NCI-H1417 treated with DMSO at 0.1 percent for 48 hours (cell line): ENCODE measurements around the gene ZNF436.
"Not testable (repeated sequence)": the region's sequence is repeated elsewhere in the genome, so short reads cannot be mapped to it uniquely, and the experiment has no call there.

ENCODE experiments used
- DNase-seq: peaks from one replicate; lab custom pipeline; 2025; lab: John Stamatoyannopoulos, UW

ZNF436 gene

DNA sequence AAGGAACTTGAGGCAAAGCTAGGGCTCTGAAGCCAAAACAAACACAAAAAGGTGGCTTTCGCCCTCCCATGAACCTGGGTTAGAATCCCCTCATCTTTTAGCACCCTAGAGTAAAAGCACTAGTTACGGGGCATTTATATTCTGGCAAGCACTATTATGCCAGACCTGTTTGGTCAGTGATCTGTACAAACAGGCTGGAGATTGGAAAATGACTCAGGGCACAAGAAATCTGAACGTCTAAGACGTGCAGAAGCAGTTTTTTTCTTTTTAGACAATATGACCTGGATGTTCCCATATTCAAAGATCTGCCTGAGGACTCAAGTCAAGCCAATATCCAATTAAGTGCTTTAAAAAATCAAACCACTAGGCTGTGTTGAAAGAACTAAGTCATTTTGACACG lies 3.0 kb downstream of the ZNF436 start:
- no peak for DNase-seq

DNA sequence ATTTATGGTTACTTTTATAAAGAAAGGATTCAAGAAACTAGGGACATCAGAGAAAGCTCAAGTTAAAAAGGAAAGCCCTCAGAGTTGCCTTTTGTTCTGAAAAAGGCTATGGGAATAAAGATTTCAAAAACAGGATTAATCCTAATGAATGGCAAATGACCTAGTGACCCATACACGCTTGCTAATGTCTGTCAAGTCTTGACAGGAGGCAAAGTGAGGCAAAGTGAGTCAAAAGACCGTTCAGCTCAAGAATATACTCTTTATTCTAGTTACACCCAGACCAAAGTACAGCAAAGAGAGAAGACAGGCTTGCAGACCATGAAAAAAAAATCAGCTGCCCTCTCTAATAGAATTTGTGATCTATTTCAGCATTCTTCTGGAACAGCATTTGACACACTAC lies 3.5 kb downstream of the ZNF436 start:
- no peak for DNase-seq

DNA sequence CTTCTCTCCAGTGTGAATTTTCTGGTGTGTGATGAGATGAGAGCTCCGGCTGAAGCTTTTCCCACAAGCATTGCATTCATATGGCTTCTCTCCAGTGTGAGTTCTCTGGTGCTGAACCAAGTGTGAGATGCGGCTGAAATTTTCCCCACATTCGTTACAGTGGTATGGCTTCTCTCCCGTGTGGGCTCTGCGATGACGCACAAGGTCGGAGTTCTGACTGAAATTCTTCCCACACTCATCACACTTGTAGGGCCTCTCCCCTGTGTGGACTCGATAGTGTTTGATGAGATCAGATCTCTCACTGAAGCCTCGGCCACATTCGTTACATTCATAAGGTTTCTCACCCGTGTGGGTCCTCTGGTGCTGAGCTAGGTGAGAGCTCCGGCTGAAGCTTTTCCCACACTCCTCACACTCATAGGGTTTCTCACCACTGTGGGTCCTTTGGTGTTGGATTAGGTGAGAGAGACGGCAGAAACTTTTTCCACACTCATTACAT lies 7.4 kb downstream of the ZNF436 start:
- no peak for DNase-seq

DNA sequence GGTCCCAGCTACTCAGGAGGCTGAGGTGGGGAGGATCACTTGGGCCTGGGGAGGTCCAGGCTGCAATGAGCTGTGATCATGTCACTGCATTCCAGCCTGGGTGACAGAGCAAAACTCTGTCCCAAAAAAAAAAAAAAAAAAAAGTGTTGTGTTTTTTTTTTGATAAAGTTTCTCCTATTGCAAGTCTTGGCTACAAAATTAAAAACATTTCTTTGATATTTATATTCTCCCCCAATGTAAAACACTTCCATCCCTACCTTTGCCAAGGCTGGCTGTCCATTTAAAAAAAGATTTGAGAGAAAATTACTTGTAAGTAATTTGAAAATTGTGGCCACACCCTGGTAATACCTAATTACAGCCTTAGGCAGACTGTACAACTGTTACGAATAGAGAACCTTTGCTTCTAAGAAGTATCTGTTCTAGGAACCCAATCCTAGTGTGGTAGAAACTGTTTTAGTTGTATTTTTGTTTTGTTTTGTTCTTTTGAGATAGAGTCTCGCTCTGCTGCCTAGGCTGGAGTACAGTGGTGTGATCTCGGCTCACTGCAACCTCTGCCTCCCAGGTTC lies 11.2 kb downstream of the ZNF436 start:
- no peak for DNase-seq

DNA sequence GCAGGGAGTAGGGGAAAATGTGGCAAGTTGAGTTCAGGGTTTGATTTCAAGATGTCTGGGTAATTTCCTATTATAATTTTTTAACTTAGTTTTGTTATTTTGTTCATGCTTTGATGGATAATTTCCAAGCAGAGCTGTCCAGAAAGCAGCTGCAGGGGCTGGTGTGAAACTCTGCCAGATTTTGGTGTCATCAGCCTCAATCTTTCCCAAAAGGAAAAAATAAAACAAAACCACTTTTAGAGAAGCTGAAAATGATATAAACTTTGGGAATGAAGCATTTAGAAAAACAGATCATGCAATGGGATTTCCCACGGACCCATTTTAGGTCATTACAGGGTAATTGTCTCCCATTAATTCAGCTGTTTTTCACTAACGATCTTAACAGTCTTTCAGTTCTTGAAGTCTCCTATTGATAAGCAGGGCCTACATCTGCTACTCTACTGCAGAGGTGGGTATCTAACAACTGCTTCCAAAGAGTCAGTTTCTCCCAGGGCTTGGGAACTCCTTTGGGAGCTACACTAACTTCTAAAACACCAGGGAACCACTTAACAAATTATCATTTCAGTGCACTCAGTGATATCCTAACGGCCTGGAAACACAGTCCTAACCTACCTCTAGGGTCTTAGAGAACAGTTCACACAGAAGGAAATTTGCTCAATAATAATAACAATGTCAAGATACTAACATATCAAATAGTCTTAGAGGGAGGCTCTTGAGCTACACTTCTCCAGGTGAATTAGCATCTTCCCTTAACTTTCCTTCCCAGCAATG lies 12.3 kb downstream of the ZNF436 start:
- no peak for DNase-seq

DNA sequence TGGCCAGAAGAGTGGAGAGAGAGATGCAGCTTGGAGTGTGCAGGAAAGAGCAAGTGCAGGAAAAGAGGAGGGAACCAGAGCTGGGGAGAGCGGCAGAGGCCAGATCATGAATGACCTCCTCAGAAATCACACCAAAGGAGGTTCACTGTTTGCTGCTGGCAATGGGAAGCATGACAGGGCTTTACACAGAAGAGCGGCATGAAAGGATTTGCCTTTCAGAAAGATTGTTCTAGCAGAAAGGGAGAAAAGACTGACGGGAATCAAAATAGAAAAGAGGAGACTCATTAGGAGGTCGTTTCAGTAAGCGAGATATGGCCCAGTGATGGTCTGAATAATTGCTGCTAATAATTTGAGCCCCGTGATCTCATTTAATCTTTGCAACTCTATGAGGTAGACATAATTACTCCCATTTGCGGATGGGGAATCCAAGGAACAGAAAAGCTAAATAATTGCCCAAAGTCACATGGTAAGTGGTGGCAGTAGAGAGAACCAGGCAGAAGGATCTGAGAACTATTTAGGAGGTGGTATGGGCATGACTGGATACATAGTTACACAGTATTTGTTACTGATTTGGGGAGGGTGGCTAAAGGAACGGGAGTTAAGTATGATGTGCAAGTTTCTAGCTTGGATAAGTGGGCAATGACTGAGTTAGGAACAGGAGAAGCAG lies 13.0 kb downstream of the ZNF436 start:
- DNase-seq: no peak

DNA sequence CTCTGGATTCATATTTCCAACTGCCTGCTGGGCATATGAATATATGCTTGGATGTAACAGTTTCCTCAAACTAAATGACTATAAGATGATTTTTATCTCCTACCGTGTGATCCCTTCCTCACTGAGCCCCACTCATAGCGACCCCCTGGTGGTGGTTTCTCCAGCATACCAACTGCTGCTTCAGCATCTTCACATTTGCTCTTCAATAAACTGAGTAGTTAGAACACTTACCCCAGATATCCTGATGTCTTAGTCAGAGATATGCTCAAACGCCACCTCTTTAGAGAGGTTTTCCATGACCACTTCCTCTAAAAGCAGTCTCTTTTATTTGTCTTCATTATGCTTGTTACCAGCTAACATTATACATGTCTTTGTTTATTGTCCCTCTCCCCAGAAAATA lies 15.4 kb downstream of the ZNF436 start:
- DNase-seq: no peak

DNA sequence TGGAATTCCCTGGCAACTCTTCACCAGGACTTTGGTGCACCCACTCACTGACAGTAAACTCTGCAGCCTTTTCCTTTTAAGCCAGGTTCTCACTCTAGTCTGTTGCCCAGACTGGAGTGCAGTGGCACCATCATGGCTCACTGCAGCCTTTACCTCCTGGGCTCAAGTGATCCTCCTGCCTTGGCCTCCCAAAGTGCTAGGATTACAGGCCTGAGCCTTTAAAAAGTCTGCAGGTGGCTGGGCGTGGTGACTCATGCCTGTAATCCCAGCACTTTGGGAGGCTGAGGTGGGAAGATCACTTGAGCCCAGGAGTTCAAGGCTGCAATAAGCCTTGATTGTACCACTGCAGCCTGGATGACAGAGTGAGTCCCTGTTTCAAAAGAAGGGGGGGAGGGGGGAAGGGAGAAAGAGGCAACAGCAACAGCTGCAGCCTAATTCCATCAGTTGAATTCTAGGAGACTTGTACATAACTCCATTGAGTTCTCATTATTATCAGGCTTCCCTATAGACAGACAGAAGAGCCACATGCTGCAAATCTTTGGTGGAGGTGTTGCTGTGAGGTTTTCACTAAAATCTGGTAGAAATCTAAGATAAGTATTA lies 17.4 kb downstream of the ZNF436 start:
- no peak for DNase-seq

DNA sequence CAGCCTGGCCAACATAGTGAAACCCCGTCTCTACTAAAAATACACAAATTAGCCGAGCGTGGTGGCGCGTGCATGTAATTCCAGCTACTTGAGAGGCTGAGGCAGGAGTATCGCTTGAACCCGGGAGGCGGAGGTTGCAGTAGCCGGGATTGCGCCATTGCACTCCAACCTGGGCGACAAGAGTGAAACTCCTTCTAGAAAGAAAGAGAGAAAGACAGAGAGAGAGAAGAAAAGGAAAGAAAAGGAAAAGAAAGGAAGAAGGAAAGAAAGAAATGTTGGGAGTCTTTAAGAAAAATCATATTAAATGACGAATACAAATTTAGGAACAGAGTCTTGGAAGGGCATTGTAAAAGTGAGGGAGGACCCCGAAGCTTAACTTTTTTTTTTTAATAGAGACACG lies 23.7 kb downstream of the ZNF436 start:
- DNase-seq: no peak

DNA sequence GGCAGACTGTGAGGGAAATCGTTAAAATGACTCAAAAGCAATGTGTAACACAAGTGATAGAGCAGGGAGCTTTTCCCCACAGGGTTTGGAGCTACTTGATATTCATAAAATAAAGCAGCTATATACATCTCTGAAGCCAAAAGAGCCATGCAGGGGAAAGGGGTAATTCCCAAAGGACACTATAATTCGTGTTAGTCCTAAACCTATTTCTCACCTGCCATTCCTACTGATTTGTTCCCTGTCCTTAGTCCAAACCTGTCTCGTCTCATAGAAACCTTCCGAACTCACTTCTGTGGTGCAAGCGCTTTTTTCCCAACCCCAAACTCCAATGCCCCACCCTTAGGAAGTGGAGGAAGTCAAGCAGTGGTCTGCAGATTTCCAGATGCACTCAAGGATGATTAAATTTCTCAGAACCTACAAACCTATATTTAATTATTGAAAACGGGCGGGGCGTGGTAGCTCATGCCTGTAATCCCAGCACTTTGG lies 24.6 kb downstream of the ZNF436 start:
- no peak for DNase-seq

DNA sequence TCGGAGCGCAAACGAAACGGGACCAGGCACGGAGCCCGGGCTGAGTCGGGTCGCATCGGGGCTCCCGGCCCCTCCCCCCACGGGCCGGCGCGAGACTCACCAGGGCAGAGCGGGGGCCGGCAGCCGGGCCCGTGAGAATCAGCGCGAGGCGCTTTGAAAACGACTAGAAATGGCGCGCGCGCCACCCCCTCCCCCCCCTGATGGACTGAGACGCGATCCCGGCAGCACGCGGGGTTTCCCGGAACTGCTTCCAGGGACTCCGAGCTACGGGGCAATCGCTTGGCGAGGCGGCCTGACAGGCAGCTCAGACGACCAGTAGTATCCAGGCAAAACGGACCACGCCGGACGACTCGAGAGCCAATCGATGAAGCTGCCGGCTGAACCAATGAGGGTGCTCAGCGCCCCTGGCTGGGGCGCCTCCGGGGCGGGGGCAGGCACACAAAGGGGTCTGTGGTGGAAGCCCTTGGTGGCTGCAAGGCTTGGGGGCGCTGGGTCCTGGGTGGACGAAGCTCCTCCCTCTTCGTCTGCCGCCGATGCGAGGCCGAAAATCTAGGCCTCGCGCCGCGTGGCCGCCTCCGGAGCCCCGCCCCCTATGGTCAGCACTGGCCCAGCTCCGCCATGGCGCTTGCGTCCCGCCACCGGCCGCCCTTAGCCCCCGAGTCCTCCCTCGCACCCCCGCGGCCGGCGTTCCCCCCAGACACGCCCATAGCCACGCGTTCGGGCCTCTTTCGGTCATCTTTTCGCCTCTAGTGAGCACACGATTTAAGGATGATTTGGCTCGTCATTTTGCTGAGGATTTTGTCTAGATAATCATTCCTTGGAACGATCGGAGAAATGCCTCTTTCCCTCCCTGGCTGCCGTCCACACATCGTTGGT lies 25.3 kb downstream of the ZNF436 start, which contains the start of gene HNRNPR:
TSS of gene HNRNPR (minus strand) at position 174 of the 876 bp plus-strand sequence. CDS start 3,276 bp downstream, outside the sequence.
- DNase-seq: peak; percentile 99

DNA sequence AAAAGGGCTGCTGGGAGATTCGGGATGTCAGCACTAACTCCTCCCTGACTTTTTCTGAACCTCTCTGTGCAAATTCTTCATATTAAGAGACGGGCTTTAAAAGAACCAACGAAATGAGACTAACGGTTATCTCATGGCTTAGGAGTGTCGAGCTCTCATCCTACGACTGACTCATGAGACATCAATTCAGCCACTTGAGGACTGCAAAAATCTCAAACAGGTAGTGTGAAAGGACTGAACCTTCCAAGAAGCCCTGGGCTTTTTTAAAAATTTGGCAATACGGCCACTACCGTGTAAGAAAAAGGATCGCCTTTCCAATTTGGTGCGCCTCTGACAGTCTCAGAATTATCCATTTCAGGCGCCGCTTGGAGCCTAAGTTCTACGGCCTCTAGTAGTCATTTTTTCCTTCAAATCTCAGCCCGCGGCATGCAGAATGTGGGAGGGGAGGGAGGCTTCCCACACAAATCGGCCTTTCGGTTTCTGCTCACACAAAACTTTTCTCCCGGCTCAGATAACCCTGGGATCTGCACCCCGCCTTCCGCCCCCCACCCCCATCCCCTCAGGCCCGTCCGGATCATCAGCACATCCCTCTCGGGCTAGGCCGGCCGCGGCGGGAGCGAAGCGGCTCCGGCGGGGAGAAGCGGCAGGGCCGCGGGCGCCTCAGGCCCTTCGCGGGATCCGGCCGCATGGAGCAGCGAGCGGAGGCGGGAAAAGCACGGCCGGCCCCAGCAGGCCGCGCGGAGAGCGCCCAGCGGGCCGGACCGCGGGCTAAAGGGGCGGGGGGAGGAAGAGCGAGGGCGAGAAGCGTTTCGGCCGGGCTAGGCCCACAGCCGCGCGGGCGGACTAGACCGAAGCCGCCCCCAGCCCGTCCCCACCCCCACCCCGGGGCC lies 26.2 kb downstream of the ZNF436 start:
- DNase-seq: no peak

DNA sequence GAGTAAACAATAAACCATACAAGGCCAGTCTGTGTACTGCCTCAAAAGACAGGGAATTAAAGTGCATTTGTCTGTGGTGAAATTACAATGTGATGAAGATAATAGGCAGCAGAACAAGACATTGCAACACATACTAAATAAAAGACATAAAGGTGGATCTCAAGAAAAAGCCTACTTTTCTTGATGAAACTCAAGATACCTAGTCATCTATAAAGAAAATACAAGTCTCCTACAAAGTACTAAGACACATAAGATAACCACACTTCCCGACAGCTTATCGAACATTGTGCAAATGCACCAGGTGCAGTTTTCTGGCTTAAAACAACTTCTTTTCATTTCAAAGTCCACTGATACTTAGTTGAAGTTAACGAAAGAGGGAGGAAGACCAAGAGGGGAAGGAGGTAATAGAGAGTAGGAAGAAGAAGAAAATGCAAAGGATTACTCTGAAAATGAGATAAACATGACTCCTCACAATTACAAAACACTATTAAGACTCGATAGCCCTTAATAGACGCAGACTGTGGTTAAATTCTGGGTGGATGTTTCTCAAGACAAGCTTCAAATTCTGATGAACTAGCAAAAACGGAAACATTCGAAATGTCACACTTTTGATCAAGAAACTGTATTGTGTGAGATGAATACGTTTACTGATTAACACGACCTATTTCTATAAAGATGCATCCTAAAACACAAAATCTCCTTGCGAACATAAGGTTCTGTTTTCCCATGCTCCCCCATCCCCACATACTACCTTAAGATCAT lies 27.5 kb downstream of the ZNF436 start:
- DNase-seq: no peak

DNA sequence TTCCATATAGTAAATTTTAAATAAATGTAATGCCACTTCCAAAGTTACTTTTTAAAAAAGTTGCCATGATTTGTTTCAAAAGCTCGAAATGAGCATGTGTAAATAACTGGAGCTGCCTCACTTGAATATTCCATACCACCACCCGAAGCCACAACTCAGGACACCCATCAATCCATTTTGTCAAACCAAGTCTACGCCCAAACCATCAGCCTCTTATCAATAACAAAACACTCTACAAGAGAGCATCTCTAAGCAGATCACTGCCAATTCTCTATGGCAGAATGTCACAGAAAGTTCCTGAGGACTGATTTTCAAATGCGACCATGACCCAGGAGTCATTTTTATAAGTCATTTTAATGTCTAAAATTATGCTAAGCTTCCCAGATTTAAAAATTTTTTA lies 30.0 kb downstream of the ZNF436 start:
- DNase-seq: no peak

DNA sequence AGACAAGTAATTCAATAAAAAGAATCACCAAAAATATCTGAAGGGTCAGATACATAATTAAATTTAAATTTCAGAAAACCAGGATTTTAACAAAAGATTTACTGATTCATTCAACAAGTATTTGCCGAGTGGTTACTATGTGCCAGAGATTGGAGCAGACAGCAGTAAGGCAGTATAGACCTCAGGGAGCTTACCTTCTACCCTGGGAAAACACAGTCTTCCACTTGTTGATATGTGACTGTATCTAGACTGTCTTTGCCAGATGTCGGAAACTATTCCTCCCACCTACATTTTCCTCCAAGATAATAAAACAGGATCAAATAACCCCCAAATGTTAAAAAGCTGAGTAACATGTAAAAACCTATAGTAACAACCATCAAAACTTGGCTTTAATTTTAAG lies 31.8 kb downstream of the ZNF436 start:
- no peak for DNase-seq

DNA sequence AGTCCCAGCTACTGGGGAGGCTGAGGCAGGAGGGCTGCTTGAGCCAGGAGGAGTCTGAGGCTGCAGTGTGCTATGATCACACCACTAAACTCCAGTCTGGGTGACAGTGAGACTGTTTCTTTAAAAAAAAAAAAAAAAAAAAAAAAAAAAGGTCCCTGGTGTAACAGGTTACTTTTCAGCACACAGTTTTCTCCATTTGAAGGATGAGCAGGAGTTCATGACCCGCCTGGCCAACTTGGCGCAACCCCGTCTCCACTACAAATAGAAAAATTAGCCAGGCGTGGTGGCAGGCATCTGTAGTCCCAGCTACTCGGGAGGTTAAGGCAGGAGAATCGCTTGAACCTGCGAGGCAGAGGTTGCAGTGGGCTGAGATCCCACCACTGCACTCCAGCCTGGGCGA lies 37.9 kb downstream of the ZNF436 start:
- no peak for DNase-seq

DNA sequence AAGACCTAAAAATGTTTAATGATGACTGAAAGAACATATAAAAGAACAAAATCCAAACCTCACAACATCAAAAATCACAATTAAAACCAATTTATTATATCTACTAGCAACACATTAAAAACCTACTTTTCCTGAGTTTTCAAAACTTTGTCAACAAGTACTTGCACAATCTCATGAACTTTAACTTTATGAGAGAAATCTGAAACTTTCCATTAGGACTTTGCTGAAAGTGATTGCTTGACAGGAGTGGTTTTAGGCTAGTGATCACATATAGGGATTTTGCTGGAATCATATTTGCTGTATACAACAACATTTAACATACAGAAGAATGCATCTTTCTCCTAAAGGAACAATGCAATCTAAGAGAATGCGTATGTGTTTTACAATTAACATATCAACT lies 38.8 kb downstream of the ZNF436 start:
- DNase-seq: no peak

DNA sequence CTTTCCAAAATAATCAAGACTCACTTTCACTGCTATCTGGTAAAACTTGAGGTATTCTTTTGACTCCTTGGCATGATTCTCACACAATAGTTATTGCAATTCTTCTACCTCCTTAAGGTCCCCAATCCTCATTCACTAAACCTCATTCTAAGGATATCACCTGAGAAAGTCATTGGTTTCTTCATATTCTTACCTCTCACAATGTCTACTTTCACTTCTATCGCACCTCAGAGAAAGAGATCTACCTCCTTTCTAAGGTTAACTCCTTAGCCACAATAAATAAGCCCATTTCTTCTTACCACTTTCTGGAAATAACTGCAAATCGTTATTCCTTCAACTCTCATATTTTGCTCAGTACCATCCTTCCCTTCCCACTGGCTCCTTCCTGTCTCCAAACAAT lies 44.2 kb downstream of the ZNF436 start:
- no peak for DNase-seq

DNA sequence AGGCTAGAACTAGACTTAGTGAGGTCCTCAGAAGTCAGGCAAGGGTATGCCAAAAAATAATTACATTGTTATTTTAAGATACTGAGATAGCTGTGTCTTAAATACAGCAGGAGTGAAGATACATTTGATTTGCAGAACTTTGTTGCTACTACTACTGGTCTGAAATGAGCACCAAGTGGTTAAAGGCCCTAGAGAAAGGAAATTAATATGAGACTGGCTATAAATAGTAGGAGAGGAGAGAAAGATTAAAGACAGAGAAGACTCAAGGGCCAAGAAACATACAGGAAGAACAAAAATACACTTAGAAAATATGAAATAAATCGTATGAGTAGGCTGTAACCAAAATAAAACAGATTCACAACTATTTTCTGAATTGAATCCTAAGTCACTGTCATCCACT lies 46.9 kb downstream of the ZNF436 start:
- DNase-seq: no peak

DNA sequence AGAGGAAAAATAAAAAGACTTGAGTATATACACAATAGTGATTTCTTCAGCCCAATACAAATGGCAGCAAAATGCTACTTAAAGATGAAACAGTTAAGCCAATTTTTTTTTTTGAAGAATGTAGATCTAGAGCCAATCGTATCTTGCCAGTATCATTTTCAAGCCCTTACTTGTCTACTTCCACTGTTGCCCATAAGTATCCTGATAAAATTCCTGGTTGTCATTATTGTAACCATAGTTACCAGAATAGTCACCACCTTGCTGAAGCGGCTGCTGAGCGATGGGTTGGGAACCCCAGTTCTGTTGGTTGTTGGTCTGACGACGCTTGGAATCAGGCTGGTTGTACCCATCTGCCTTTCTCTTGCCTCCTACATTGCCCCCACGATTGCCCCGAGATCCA lies 59.4 kb downstream of the ZNF436 start:
- DNase-seq: not testable (repeated sequence)
